ENCODE results near the gene WIPI1.

Gene WIPI1

DNA sequence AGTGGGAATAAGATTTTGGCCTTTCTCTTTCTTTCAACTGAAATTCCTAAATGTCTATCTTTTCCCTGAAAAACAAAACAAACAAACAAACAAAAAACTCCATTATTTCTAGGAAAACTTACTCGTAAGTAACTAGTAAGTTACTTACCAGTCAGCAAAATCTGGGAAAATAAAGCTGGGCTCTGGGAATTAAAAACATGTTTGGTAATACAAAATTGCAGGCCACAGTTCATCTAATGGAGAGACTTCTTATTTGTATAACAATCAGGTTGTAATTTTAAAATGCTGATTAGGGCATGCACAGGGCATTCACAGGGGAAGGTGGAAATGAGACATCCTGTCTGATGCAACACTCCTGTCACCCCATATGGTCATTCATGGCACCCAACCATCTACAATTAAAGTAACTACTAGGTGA lies 3.8 kb upstream of the WIPI1 start:
- no peaks in the 10 kb centered on the region for H3K36me3 ChIP-seq (ENCODE audit: control insufficient read depth, low read length)
- H3F3A ChIP-seq (ENCODE audit: control insufficient read depth, insufficient read depth), result peaks cover 4% of the 10 kb centered on the region; the same call in 1 of the 2 replicates
- peaks cover 60% of the 10 kb centered on the region for H3K4me1 ChIP-seq (ENCODE audit: control insufficient read depth, low read length)
- no peaks in the 10 kb centered on the region for H4K20me1 ChIP-seq (ENCODE audit: control insufficient read depth, insufficient read depth, low read depth, low read length)
- H3K9me3 ChIP-seq (ENCODE audit: control insufficient read depth, insufficient read depth, low read length), result no peaks in the 10 kb centered on the region
- H3K4me3 ChIP-seq (ENCODE audit: low read length), result no peak overlapping the region
- H3K9me2 ChIP-seq (replicated peaks; ENCODE audit: control insufficient read depth, low read length), result no peaks in the 10 kb centered on the region
- H3K4me2 ChIP-seq (ENCODE audit: low read length), result peak overlapping the region; percentile 27; the same call in 1 of the 2 replicates
- no peak for TF ChIP-seq EZH2phosphoT487 (IDR thresholded peaks at IDR 0.05; ENCODE audit: borderline replicate concordance, low read length)
- TF ChIP-seq, protein P1, sequence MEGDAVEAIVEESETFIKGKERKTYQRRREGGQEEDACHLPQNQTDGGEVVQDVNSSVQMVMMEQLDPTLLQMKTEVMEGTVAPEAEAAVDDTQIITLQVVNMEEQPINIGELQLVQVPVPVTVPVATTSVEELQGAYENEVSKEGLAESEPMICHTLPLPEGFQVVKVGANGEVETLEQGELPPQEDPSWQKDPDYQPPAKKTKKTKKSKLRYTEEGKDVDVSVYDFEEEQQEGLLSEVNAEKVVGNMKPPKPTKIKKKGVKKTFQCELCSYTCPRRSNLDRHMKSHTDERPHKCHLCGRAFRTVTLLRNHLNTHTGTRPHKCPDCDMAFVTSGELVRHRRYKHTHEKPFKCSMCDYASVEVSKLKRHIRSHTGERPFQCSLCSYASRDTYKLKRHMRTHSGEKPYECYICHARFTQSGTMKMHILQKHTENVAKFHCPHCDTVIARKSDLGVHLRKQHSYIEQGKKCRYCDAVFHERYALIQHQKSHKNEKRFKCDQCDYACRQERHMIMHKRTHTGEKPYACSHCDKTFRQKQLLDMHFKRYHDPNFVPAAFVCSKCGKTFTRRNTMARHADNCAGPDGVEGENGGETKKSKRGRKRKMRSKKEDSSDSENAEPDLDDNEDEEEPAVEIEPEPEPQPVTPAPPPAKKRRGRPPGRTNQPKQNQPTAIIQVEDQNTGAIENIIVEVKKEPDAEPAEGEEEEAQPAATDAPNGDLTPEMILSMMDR (IDR thresholded peaks at IDR 0.05; ENCODE audit: low read depth, low read length, poor library complexity, severe bottlenecking), result no peak
- H3K27me3 ChIP-seq (ENCODE audit: control insufficient read depth, low read length), result 0 out of 2 replicates have a peak, but pooled peaks cover 5% of the 10 kb centered on the region
- no peaks in the 10 kb centered on the region for H3K79me2 ChIP-seq (ENCODE audit: control insufficient read depth, low read length)
- no peak overlapping the region for H3K27ac ChIP-seq (ENCODE audit: low read depth, low read length)

DNA sequence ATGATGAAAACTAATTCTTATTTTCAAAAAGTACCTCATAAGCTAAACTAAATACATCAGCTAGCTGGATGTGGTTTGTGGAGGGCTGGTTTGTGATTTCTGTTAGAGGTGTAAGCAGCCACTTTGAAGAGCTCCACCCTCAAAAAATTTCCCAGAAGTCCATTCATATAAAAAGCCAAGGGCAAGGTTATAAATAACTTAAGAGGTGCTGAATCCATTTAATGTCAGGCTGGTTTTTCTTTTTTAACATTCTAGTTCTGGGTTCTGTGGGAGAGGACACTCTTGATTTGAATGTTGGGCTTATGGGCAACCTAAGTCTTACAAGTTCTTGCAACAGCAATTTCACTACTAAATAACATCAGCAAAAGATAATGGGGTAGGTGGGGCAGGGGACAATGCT lies 3.4 kb upstream of the WIPI1 start:
- Histone ChIP-seq H3K4me1 (ENCODE audit: control insufficient read depth, low read length) (peaks cover 57% of the 10 kb centered on the region), H3K9me3 (ENCODE audit: control insufficient read depth, insufficient read depth, low read length) (no peaks in the 10 kb centered on the region), H3K27ac (ENCODE audit: low read depth, low read length) (no peak overlapping the region), H3K4me2 (ENCODE audit: low read length) (0 out of 2 replicates have a peak overlapping the region, but pooled peaks have one; percentile 13), H3K79me2 (ENCODE audit: control insufficient read depth, low read length) (no peaks in the 10 kb centered on the region), H3F3A (ENCODE audit: control insufficient read depth, insufficient read depth) (peaks cover 4% of the 10 kb centered on the region; the same call in 1 of the 2 replicates), H3K36me3 (ENCODE audit: control insufficient read depth, low read length) (no peaks in the 10 kb centered on the region), H3K27me3 (ENCODE audit: control insufficient read depth, low read length) (0 out of 2 replicates have a peak, but pooled peaks cover 5% of the 10 kb centered on the region), H3K4me3 (ENCODE audit: low read length) (no peak overlapping the region), H3K9me2 (replicated peaks; ENCODE audit: control insufficient read depth, low read length) (no peaks in the 10 kb centered on the region), H4K20me1 (ENCODE audit: control insufficient read depth, insufficient read depth, low read depth, low read length) (no peaks in the 10 kb centered on the region)
- TF ChIP-seq EZH2phosphoT487 (IDR thresholded peaks at IDR 0.05; ENCODE audit: borderline replicate concordance, low read length), result no peak
- TF ChIP-seq, protein P1 (IDR thresholded peaks at IDR 0.05; ENCODE audit: low read depth, low read length, poor library complexity, severe bottlenecking), result no peak

DNA sequence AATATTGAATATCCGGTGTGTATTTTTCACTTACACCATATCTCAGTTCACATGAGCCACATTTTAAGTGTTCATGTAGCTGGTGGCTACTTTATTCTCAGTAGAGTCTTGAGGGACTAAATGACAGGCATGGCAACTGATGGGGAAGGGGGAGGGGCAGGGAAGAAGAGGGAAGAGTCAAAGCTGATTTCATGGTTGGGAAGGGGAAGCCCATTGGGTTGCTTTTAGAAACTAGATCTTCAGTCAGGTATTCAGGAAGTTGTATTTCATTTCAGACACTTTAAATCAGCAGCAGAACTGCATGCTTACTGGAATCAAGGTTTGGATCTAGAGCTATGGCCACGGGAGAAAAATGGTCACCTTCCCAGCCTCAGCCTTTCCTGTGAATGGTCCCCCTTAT lies 2.9 kb upstream of the WIPI1 start:
- H4K20me1 ChIP-seq (ENCODE audit: control insufficient read depth, insufficient read depth, low read depth, low read length), result no peaks in the 10 kb centered on the region
- TF ChIP-seq, protein P1 (IDR thresholded peaks at IDR 0.05; ENCODE audit: low read depth, low read length, poor library complexity, severe bottlenecking), result no peak
- TF ChIP-seq EZH2phosphoT487 (IDR thresholded peaks at IDR 0.05; ENCODE audit: borderline replicate concordance, low read length), result no peak
- no peaks in the 10 kb centered on the region for H3K9me2 ChIP-seq (replicated peaks; ENCODE audit: control insufficient read depth, low read length)
- no peaks in the 10 kb centered on the region for H3K36me3 ChIP-seq (ENCODE audit: control insufficient read depth, low read length)
- H3K27me3 ChIP-seq (ENCODE audit: control insufficient read depth, low read length), result 0 out of 2 replicates have a peak, but pooled peaks cover 5% of the 10 kb centered on the region
- H3K4me1 ChIP-seq (ENCODE audit: control insufficient read depth, low read length), result peaks cover 60% of the 10 kb centered on the region
- no peak overlapping the region for H3K27ac ChIP-seq (ENCODE audit: low read depth, low read length)
- H3K9me3 ChIP-seq (ENCODE audit: control insufficient read depth, insufficient read depth, low read length), result no peaks in the 10 kb centered on the region
- H3F3A ChIP-seq (ENCODE audit: control insufficient read depth, insufficient read depth), result peaks cover 4% of the 10 kb centered on the region; the same call in 1 of the 2 replicates
- no peak overlapping the region for H3K4me3 ChIP-seq (ENCODE audit: low read length)
- H3K79me2 ChIP-seq (ENCODE audit: control insufficient read depth, low read length), result no peaks in the 10 kb centered on the region
- H3K4me2 ChIP-seq (ENCODE audit: low read length), result peak overlapping the region; percentile 13; the same call in 1 of the 2 replicates

Data from DOHH2 (cell line).